ENCODE results near the gene EIF4E.
"Not testable (repeated sequence)": the region's sequence is repeated elsewhere in the genome, so short reads cannot be mapped to it uniquely, and the experiment has no call there.

The EIF4E gene

DNA sequence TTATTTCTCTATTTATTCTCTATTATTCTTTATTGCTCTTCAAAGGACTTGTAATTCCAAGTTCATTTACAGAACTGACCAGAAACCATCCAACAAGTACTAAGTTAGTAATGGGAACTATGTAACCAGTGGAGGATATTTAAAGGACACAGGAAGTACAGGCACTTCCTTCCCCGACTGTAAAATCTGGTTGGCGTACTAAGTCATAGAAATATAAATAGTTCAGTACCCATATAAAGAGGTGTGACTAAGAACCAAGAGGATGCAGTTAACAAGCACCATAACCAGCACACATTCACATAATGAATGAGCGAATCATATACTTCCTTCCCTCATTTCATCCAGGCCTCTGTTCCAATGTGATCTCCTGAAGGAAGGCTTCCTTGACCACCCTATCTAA is 3.6 kb upstream of the EIF4E start:
- DNase-seq (ENCODE audit: low spot score), result no peak

DNA sequence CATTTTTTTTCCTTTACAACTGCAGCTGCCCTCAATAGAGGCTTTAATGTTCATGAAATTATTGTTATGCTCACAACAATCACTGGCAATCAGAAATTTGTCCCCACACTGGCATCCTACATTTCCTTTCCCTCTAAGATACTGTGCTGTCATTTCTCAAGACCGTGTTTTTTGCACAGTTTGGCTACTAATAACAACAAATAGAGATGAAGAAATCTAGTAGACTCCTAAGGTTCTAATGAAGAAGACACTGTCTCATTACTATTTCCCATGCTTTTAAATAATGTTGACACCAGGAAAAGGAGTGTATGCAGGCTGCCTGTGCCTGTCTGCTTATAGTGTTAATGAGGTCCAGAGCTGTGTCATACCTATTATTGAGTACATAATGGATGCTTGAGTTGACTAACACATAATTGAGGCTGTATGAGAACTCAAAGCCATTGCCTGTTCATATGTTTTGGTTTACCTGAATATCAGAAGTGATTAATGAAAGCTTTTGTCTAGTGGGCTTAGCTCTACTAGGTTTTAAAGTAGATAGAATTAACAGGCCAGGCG is 1.5 kb upstream of the EIF4E start:
- no peak for DNase-seq (ENCODE audit: low spot score)

DNA sequence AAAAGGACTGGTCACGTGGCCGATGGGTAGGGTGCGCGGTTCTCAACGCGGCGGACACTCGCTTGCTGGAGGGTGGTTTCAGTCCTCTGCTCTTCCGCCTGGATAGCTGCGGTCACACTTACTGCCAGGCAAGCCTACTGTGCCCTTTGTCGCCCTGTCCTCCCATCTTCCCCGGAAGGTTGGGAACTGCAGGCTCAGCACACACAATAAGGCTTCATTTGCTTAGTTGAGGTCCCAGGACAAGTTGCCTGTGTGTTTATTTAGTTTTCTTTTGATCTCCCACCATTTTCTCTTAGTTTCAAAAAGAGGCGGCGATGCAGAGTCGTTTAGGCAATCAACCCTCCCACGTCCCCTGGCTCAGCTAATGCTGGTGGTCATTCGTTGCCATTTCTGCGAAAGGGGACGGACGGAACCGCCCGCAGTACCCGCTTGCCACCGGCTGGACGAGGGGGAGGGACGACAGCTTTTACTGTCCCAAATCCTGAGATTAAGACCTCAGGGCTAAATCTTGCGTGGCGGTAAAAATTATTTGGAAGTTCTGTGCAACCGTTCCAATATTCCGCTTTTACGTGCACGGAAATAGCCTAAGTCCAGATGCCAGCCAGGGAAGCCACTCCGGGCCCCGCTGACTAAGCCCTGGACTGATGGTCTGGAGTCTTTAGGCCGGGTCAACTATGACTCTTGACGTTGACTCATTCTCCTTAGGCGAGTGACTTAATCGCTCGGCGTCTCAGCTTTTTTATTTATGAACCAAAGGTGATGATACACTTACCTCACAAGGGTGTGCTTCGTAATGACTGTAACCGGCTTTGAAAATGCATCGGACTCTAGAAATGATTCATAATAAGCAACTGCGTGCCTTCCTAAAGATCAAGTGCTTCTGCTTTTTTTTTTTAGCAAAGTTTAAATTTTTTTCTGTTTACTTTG is 671 bp upstream of the EIF4E start:
- peak; percentile 29 for DNase-seq (ENCODE audit: low spot score)

DNA sequence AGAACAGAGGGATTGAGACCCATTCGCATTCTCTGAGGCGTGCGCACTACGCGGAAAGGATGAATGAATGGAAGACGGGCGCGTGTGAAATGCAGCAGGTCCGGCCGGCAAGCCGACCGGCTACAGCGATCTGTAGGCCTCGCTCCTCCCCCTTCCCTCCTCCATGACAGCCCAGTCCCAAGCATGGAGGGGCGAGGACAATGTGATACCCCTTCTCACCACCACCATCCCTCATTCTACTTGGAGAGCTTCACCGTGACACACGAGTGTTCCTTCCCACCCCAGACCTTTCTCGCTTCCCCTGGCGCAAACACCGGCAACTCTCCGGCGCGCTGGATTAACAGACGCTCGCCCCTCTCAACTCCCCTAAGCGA is 815 bp downstream of the EIF4E start:
- DNase-seq (ENCODE audit: low spot score), result peak; percentile 73

DNA sequence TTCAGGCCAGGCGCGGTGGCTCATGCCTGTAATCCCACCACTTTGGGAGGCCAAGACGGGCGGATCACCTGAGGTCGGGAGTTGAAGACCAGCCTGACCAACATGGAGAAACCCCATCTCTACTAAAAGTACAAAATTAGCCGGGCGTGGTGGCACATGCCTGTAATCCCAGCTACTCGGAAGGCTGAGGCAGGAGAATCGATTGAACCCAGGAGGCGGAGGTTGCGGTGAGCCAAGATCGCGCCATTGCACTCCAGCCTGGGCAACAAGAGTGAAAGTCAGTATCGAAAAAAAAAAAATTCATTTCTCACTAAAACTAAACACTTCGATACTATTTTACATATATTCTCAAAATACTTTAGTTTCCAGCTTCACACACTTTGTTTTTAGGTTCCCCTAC is 2.7 kb downstream of the EIF4E start:
- not testable (repeated sequence) for DNase-seq (ENCODE audit: low spot score)

DNA sequence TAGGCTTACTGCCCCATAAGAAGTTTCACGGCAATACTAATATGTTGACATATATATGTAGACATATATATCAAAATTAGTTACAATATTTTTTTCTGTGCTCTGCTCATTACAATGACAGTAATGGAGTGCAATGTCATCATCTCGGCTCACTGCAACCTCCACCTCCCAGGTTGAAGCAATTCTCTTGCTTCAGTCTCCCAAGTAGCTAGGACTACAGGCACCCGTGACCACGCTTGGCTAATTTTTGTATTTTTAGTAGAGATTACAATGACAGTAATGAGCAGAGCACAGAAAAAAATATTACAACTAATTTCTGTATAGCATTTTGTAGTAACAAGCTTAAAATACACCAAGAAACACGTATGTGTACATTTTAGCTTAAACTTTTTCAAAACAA is 7.6 kb downstream of the EIF4E start:
- DNase-seq (ENCODE audit: low spot score), result no peak

DNA sequence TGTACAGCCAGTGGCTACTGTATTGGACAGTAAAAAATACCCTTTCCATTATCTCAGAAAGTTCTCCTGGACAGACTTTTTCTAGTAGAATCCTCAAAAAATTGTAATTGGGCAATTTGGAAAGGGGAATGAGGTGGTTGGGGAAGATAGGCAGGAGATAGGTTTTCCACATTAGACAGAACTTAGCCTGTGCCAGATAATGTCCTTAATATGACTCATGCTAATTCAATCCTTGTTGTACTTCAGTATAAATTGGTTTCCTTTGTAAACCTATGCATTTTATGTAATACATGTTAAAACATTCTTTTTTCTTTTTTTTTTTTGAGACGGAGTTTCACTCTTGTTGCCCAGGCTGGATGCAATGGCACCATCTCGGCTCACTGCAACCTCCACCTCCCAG is 8.9 kb downstream of the EIF4E start:
- no peak for DNase-seq (ENCODE audit: low spot score)

DNA sequence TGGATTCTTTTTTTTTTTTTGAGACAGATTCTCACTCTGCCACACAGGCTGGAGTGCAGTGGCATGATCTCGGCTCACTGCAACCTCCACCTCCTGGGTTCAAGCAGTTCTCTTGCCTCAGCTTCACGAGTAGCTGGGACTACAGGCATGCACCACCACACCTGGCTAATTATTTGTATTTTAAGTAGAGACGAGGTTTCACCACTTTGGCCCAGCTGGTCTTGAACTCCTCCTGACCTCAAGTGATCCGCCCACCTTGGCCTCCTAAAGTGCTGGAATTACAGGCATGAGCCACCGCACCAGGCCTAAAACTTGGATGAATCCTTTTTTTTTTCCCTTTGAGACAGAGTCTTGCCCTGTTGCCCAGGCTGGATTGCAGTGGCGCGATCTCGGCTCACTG is 18.2 kb downstream of the EIF4E start:
- not testable (repeated sequence) for DNase-seq (ENCODE audit: low spot score)

DNA sequence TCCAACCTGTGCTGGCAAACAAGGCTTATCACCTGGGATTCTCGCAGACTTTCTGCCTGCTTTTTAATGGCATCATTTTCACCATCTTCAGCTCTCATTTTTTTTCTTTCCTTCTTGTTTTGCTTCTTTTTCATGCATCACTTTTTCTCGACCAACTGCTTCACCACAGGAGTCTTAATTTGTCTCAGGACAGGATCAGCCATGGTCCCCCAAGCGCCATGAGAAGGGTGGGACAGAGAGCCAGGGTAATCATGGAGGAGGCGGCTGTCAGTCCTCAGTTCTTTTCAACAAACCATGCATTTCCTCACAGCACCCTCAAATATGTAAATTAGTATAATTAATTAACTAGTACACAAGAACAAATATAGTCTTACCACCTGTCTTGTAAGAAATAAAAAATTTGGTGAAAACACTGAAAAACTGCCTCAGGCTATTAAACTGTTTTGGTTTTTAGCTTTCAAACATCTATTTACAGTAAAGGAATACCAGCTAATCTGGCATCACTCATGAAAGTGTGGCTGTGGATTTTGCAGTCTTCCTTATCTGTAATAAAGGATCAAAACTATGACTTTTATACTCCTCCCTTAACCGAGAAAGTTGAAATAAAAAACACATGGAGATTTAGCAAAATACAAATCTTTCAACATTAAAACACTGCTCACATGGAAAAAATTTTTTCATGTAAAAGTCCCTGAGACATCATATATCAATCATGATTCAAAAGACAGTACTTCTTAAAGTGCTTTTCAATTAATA is 19.1 kb downstream of the EIF4E start:
- no peak for DNase-seq (ENCODE audit: low spot score)

DNA sequence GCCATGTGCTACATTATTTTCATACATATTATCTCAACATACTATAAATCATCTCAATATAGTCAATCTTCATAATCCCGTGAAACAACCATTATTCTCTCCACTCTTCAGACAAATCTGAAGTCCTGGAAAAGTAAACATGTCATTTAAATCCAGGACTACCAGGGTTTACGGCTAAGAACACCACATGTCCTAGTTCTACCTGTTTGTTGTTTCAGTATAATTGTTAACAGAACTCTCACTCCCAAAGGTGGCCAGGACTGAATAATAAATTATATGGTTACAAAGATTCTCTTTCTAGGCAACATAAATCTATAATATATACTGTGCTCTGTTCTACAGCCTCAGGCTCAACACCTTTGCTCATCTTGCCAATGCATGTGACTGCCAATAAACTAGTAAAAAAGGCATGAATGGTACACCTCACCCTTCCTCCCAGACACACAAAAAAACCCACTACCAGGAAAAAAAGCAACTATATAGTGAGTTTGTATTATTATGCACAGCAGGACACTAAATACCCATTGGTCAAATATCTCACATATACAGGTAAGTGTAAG is 20.1 kb downstream of the EIF4E start:
- no peak for DNase-seq (ENCODE audit: low spot score)

DNA sequence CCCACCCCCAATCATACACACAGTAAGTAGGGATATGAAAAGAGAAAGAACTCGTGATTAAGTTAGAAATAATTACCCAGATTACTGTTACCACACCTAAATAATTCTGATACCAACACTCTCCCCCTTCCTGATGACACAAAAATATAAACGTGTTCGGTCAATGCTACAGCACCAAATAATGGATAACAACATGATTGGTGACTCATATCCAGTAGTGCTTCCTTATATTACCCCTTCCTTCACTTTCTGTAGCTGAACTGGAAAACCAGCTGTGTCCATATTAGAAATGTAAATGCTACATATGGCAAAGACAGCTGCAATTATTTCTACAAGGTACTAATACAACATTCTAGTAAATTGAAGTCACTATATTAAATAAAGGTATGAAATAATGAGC is 20.8 kb downstream of the EIF4E start:
- no peak for DNase-seq (ENCODE audit: low spot score)

DNA sequence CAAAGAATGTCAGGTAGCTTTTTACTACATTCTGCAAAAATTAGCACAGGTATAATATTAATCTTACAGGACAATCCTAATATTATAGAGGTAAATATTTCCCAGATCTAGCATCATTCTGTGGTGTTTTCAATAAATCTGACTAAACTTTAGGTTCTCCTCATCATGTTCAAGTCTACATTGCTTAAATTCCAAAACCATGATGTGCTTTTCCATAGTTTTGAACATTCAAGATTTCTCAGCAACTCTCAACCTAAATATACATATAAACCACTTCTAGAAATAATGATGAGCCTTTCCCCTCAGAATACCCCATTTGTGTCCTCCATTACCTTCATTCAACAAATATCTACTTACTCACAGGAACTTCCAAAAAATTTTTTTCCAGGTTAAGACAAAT is 23.1 kb downstream of the EIF4E start:
- no peak for DNase-seq (ENCODE audit: low spot score)

DNA sequence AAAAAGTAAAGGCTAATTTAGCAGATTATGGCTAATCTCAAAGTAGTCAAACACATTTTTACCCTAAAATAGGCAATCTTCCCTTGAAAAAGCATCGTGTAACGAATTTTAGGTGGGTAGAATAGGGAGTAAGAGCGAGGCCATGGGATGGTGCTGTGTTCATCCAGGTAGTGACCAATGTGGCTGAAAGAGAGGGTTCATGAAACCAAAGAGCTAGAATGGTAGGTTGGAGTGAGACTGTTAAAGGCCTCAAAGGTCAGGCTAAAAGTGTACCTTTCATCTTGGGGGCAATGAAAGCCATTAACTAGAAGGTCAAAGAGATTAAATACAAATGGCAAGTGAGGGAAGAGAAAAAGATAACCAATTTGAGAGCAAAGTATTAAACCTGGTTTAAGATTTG is 23.6 kb downstream of the EIF4E start:
- no peak for DNase-seq (ENCODE audit: low spot score)

DNA sequence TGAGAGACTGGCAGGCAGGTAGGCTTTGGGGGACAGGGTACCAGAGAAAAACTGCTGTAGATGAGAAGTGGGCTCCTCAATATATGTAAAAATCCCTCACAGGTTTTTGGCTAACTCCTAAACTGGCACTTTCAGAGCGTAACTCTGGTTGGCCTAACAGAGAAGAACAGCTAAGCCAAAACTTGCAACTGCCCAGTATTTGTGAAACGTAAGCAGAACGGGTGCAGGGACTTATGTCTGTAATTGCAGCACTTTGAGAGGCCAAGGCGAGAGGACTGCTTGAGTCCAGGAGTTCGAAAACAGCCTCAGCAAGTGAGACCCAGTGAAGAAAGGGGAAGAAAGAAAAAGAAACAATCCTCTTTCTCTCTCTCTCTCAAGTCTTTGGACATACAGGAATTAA is 25.0 kb downstream of the EIF4E start:
- DNase-seq (ENCODE audit: low spot score), result no peak

DNA sequence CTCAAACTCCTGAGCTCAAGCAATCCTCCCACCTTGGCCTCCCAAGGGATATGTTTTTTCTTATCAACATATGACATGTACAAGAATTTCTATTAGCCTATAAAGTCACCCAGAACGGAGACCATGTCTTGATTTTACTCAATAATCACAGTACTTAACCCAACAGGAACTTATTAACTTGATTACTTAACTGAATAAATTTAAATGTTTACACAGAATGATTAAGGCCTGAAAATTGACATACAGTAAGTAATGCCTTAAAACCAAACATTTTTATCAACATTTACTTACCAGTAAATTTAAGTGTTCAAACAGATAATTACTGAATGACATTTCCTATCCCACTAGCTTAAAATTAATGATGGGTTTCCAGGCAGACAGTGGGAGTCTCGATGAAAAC is 25.4 kb downstream of the EIF4E start:
- no peak for DNase-seq (ENCODE audit: low spot score)

DNA sequence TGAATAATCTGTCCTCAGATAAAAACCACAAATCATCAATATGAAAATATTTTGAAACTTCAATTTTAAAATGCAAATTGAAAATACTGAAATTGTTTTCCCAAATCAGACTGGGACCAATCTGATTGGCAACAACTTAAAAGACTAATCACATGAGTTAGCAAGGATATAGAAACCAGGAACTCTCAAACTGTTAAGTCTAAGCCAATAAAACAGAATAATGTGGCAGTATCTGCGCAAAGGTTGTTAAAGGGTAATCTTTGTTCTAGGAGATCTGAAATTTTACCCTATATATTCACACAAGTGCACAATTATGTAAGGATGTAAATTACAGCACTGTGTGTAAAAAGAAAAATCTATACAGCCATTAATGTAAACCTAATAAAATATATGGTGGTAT is 29.7 kb downstream of the EIF4E start:
- no peak for DNase-seq (ENCODE audit: low spot score)

DNA sequence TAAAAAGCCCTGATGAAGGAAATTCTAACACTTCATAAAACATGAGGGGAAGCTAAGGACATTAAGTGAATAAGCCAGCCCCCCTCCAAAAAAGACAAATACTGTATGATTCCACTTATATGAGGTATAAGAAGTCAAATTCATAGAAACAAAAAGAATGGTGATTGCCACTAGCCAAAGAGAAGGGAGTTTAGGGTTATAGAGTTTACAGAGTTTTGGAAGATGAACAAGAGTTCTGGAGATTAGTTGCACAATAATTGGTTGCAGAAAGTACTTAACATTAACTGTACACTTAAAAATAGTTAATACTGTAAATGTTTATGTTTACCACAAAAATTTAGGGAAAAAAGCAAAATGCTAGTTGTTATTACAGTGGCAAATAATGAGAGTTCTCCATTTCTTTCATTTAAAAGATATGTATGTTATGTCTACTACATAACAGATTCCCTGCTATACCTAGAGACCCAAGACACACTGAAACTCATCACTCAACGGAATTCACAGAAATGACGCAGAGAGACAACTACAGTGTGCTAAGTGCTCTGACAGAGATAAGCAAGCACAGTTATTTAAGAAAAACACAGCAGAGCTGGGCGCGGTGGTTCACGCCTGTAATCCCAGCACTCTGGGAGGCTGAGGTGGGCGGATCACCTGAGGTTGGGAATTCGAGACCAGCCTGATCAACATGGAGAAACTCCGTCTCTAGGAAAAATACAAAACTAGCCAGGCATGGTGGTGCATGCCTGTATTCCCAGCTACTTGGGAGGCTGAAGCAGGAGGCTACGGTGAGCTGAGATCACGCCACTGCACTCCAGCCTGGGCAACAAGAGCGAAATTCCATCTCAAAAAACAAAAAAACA is 37.2 kb downstream of the EIF4E start:
- DNase-seq (ENCODE audit: low spot score), result no peak

DNA sequence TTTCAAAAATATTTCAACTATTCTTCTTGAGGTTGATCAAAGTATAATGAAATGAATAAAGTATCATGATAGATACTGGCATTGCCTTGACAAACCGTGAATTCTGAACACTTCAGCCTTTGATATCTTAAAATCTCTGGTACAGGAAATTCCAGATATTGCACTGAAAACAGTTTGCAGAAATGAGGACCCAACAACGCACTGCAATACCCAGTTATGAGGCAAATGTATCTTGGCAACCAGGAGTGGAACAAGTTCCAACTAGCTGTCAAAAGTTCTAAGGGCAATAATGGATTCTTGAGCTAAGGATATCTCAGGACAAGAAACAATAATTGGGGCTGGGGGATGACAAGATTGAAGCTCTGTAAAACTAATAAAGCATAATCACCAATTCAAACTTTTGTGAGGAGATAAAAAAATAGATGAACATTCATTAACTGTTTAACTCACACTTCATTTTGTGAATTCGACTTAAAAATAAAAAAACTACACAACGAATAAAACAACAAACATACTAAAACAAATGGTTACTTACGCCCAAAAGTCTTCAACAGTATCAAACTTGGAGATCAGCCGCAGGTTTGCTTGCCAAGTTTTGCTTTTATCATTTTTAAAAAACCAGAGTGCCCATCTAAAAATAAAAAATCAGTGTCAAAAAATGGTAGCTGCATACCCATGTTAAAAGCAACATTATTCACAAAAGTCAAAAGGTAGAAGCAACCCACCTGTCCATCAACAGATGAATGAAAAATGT is 38.1 kb downstream of the EIF4E start:
- no peak for DNase-seq (ENCODE audit: low spot score)

DNA sequence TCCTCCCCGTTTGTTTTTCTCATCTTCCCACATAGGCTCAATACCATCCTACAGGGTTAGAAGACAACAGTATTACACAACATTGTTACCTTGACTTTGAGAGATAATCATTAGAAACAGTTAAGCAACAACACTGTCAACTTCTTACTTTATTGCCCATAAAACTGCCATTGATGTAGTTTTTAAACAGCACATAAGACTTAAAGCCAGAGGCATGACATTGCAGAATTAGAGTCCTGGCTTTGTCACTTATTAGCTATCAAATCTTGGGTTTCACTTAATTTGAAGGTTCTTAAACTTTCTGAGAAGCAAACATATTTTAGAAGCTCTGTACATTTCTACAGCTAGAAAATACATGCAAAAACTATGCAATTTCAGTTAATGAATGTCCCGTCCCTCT is 41.8 kb downstream of the EIF4E start:
- DNase-seq (ENCODE audit: low spot score), result no peak

DNA sequence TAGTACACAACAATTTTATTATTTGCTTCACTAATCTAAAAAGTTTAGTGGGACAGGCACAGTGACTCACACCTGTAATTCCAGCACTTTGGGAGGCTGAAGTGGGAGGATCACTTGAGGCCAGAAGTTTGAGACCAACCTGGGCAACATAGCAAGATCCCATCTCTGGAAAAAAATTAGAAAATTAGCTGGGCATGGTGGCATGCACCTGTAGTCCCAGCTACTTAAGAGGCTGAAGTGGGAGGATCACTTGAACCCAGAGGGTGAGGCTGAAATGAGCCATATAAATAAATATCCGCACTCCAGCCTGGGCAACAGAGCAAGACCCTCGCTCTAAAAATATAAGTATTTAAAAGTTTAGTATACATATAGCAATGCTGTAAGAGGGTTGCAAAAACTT is 42.6 kb downstream of the EIF4E start:
- not testable (repeated sequence) for DNase-seq (ENCODE audit: low spot score)

DNA sequence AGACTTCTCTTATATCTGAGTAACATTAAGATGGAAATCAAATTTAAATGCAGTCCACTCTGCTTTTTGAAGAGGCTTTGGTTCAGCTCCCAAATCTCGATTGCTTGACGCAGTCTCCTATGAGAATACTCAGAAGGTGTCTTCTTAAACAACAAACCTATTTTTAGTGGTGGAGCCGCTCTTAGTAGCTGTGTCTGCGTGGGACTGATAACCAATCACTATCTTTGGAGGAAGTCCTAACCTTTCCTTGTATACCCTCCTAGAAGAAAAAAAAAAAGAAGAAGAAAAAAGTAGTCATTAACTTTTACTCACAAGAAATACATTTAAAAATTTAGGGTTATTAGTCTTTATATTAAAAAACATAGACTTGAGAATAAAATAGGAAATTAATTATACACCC is 48.0 kb downstream of the EIF4E start:
- DNase-seq (ENCODE audit: low spot score), result not testable (repeated sequence)

All from germinal center (tissue), 1 donor.